Liver (tissue), 9 donors: ENCODE measurements around the gene NCAPH2. TPM values are rescaled to one million over a fixed set of nuclear protein-coding genes. Genes with fewer than 3 reads are reported as not detected.

ENCODE experiments used
- DNase-seq: peaks from one replicate; pipeline ENCODE4 v3.0.0-alpha.2; 2017; ENCODE audit warnings: low spot score
- H3K27ac ChIP-seq, 2 donors: one replicate each; pipeline ENCODE4 v1.7.0; 2013; ENCODE audit warnings: inconsistent platforms in 2 of 2, low read length in 2 of 2, control low read depth in 1 of 2, low read depth in 1 of 2, mild to moderate bottlenecking in 1 of 2
- H3K27me3 ChIP-seq, 4 donors: one replicate each; pipeline versions ENCODE4 v1.6.1 to v1.7.0; 2013; ENCODE audit warnings: low read length in 3 of 4, inconsistent platforms in 1 of 4, mild to moderate bottlenecking in 1 of 4, moderate library complexity in 1 of 4; ENCODE audit not compliant: control insufficient read depth in 4 of 4, insufficient read depth in 4 of 4
- H3K36me3 ChIP-seq, 4 donors: one replicate each; pipeline versions ENCODE4 v1.6.1 to v1.7.0; 2013; ENCODE audit warnings: low read length in 3 of 4, mild to moderate bottlenecking in 3 of 4, low read depth in 1 of 4, moderate library complexity in 1 of 4; ENCODE audit not compliant: control insufficient read depth in 4 of 4, insufficient read depth in 3 of 4
- H3K4me1 ChIP-seq, 4 donors: one replicate each; pipeline versions ENCODE4 v1.6.1 to v1.7.0; 2013; ENCODE audit warnings: low read length in 3 of 4, mild to moderate bottlenecking in 3 of 4, moderate library complexity in 1 of 4; ENCODE audit not compliant: control insufficient read depth in 4 of 4, insufficient read depth in 4 of 4
- H3K4me3 ChIP-seq, 3 donors: one replicate each; pipeline versions ENCODE4 v1.6.1 to v1.7.0; 2013; ENCODE audit warnings: low read length in 3 of 3, control low read depth in 1 of 3, low read depth in 1 of 3, mild to moderate bottlenecking in 1 of 3
- H3K9ac ChIP-seq, 2 donors: one replicate each; pipeline ENCODE4 v1.7.0; 2013; ENCODE audit warnings: low read length in 2 of 2, mild to moderate bottlenecking in 2 of 2, moderate library complexity in 2 of 2, control low read depth in 1 of 2, low read depth in 1 of 2
- H3K9me3 ChIP-seq, 4 donors: one replicate each; pipeline versions ENCODE4 v1.6.1 to v1.7.0; 2013; ENCODE audit warnings: low read length in 3 of 4; ENCODE audit not compliant: control insufficient read depth in 4 of 4
- CTCF ChIP-seq: fragments of 150-350 bp; IDR thresholded peaks from 2 replicates; pipeline ENCODE4 v1.5.1; 2017; ENCODE audit warnings: improper control_type of control experiment, low read depth, low read length; ENCODE audit not compliant: missing input control
- FOXA1 ChIP-seq: IDR thresholded peaks from 2 replicates; pipeline ENCODE4 v1.6.1; 2016; ENCODE audit warnings: antibody characterized with exemption
- FOXA2 ChIP-seq: IDR thresholded peaks from 2 replicates; pipeline ENCODE4 v1.6.1; 2016; ENCODE audit warnings: antibody characterized with exemption
- GABPA ChIP-seq, 2 donors: IDR thresholded peaks in 1 of 2; conservative IDR thresholded peaks in 1 of 2; 2 replicates each; pipeline ENCODE4 v1.6.1; 2016; ENCODE audit warnings: antibody characterized with exemption in 2 of 2, mild to moderate bottlenecking in 1 of 2, moderate library complexity in 1 of 2
- HNF4A ChIP-seq, 2 donors: conservative IDR thresholded peaks; 2 replicates each; pipeline ENCODE4 v1.6.1; 2016; ENCODE audit warnings: antibody characterized with exemption in 2 of 2, mild to moderate bottlenecking in 2 of 2
- HNF4G ChIP-seq: IDR thresholded peaks from 2 replicates; pipeline ENCODE4 v1.6.1; 2016; ENCODE audit warnings: antibody characterized with exemption
- JUND ChIP-seq, 2 donors: IDR thresholded peaks; 2 replicates each; pipeline ENCODE4 v1.6.1; 2016; ENCODE audit warnings: antibody characterized with exemption in 2 of 2
- NR2F2 ChIP-seq: IDR thresholded peaks from 2 replicates; pipeline ENCODE4 v1.6.1; 2016; ENCODE audit warnings: antibody characterized with exemption
- RAD21 ChIP-seq, 2 donors: IDR thresholded peaks; 2 replicates each; pipeline ENCODE4 v1.6.1; 2016; ENCODE audit warnings: antibody characterized with exemption in 2 of 2, mild to moderate bottlenecking in 2 of 2
- REST ChIP-seq: IDR thresholded peaks from 2 replicates; pipeline ENCODE4 v1.6.1; 2016; ENCODE audit warnings: antibody characterized with exemption, mild to moderate bottlenecking
- RXRA ChIP-seq, 2 donors: IDR thresholded peaks; 2 replicates each; pipeline ENCODE4 v1.6.1; 2017 to 2018; ENCODE audit warnings: antibody characterized with exemption in 2 of 2, mild to moderate bottlenecking in 1 of 2
- WGBS: extraction: QIAGEN DNeasy Blood & Tissue Kit; methylation state at CpG from one replicate; pipeline ENCODE4 v1.1.7; 2013; 5-methylcytosine and 5-hydroxymethylcytosine counted together
- polyA plus RNA-seq, 2 donors: library from polyadenylated mRNA; stranded (reverse) in 1 of 2; unstranded in 1 of 2; fragments of 200-250 nt in 1 of 2; fragments of >200 nt in 1 of 2; fragmentation: Nextera tagmentation in 1 of 2; extraction: Ambion mirVana in 1 of 2; gene quantifications; one replicate each; pipeline versions ENCODE4 v1.2.1 to v1.2.3, GENCODE V29; 2013 to 2015
- total RNA-seq, 2 donors: library from RNA; depleted of rRNA; stranded (reverse); fragments of >200 nt; gene quantifications; one replicate each; pipeline ENCODE4 v1.2.3, GENCODE V29; 2014
- TF ChIP-seq, protein P1 (sequence below): IDR thresholded peaks from 2 replicates; pipeline ENCODE4 v1.6.1; 2016; ENCODE audit warnings: antibody characterized with exemption
- TF ChIP-seq, protein P2 (sequence below): IDR thresholded peaks from 2 replicates; pipeline ENCODE4 v1.6.1; 2016; ENCODE audit warnings: antibody characterized with exemption
- donor health status: healthy.
- donor health status: healthy.
- donor health status: healthy.
- donor health status: healthy.
- donor health status: healthy.

Gene NCAPH2
- total and polyA plus RNA-seq, 4 donors, result 12.0 to 30.8 (median 13.9) TPM

DNA sequence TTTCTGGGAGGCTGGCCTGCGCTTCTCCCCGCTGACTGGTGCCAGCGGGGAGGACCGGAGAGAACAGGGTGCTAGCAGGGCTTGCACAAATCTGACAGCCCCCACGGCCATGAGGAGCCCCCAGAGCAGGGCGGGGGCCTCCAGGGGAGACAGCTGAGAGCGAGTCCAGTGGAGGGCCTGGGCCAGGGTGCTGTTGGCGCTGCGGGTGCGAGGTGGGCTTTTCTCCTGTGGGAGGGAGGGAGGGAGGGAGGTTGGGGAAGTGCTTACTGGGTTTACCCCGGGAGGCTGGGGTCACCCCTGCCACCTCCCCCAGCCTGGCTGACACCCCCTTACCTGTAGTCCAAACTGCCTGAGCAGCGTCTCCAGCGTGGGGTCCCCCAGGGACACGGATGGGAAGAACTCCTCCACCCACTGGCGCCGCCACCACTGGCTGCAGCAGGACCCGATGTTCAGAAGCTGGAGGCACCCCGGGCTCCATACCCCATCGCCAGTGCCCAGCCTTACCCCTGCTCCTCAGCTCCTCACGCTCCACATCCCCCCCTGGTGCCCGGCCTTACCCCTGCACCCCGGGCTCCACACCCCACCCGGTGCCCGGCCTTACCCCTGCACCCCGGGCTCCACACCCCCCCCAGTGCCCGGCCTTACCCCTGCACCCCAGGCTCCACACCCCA is 4.4 kb upstream of the NCAPH2 start:
- TF ChIP-seq HNF4G (no peak), GABPA (IDR thresholded peaks at IDR 0.05 in 1 of 2, conservative IDR thresholded peaks at IDR 0.05 in 1 of 2) (no peak), NR2F2 (no peak), REST (no peak), JUND (IDR thresholded peaks at IDR 0.05) (no peak)
- TF ChIP-seq, protein P1, sequence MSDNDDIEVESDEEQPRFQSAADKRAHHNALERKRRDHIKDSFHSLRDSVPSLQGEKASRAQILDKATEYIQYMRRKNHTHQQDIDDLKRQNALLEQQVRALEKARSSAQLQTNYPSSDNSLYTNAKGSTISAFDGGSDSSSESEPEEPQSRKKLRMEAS, result no peak
- Histone ChIP-seq H3K4me3 (no peak overlapping the region), H3K27ac (no peak overlapping the region), H3K27me3 (no peaks in the 10 kb centered on the region), H3K4me1 (peaks cover 4 to 19% (median 17%) of the 10 kb centered on the region in 4 donors), H3K36me3 (peaks cover 0 to 21% (median 7%) of the 10 kb centered on the region in 4 donors), H3K9me3 (no peaks in the 10 kb centered on the region), H3K9ac (no peak overlapping the region)
- DNase-seq, result no peak
- 95% methylated on average over 26 of the region's 26 CpGs for WGBS

- H3K36me3 ChIP-seq, result peaks cover 0 to 21% (median 7%) of the 10 kb centered on the region in 4 donors
- WGBS, result 97% methylated on average over 44 of the region's 44 CpGs
- H3K27ac ChIP-seq, result no peak overlapping the region
- H3K4me3 ChIP-seq, result no peak overlapping the region
- DNase-seq, result no peak
- H3K27me3 ChIP-seq, result no peaks in the 10 kb centered on the region
- H3K9me3 ChIP-seq, result no peaks in the 10 kb centered on the region
- no peak overlapping the region for H3K9ac ChIP-seq
- TF ChIP-seq RXRA (IDR thresholded peaks at IDR 0.05) (no peak), FOXA2 (no peak), RAD21 (IDR thresholded peaks at IDR 0.05) (no peak), NR2F2 (no peak), REST (no peak), JUND (IDR thresholded peaks at IDR 0.05) (no peak), HNF4A (conservative IDR thresholded peaks at IDR 0.05) (no peak), FOXA1 (no peak), CTCF (no peak)
- TF ChIP-seq, protein P2, sequence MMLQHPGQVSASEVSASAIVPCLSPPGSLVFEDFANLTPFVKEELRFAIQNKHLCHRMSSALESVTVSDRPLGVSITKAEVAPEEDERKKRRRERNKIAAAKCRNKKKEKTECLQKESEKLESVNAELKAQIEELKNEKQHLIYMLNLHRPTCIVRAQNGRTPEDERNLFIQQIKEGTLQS, result no peak
- TF ChIP-seq, protein P1, result no peak
- peaks cover 10 to 27% (median 24%) of the 10 kb centered on the region in 4 donors for H3K4me1 ChIP-seq
Observed at GRCh38 chr22:50504369-50505211, 3.4 kb upstream of the NCAPH2 start.
